HEK293T (cell line): Measurements from ENCODE around the gene ATP8A2.

Source experiments
- ARNT ChIP-seq: fragments of 450-650 bp; IDR thresholded peaks from 2 replicates; pipeline ENCODE4 v1.6.1; 2017; ENCODE audit warnings: mild to moderate bottlenecking
- BHLHE40 ChIP-seq: fragments of 450-650 bp; IDR thresholded peaks from 2 replicates; pipeline ENCODE4 v1.6.1; 2016; ENCODE audit warnings: mild to moderate bottlenecking, moderate library complexity, borderline replicate concordance
- ELF4 ChIP-seq: fragments of 450-650 bp; IDR thresholded peaks from 2 replicates; pipeline ENCODE4 v1.6.1; 2017; ENCODE audit warnings: antibody characterized with exemption
- FOXK2 ChIP-seq: fragments of 450-650 bp; IDR thresholded peaks from 2 replicates; pipeline ENCODE4 v1.6.1; 2016; ENCODE audit warnings: mild to moderate bottlenecking
- FOXM1 ChIP-seq: fragments of 450-650 bp; IDR thresholded peaks from 2 replicates; pipeline ENCODE4 v1.6.1; 2017; ENCODE audit warnings: mild to moderate bottlenecking, borderline replicate concordance
- NFRKB ChIP-seq: fragments of 450-650 bp; IDR thresholded peaks from 2 replicates; pipeline ENCODE4 v1.6.1; 2016; ENCODE audit warnings: mild to moderate bottlenecking, moderate library complexity
- PKNOX1 ChIP-seq: fragments of 450-650 bp; IDR thresholded peaks from 2 replicates; pipeline ENCODE4 v1.6.1; 2016
- SP1 ChIP-seq: fragments of 450-650 bp; IDR thresholded peaks from 2 replicates; pipeline ENCODE4 v1.6.1; 2017
- SUZ12 ChIP-seq: fragments of 450-650 bp; IDR thresholded peaks from 2 replicates; pipeline ENCODE4 v1.6.1; 2016; ENCODE audit warnings: mild to moderate bottlenecking

- no peak for TF ChIP-seq NFRKB
- no peak for TF ChIP-seq FOXK2
- no peak for TF ChIP-seq SUZ12
- TF ChIP-seq BHLHE40, result no peak
- TF ChIP-seq FOXM1, result no peak
- TF ChIP-seq ELF4, result no peak
- no peak for TF ChIP-seq ARNT
- TF ChIP-seq SP1, result no peak
- TF ChIP-seq PKNOX1, result no peak
Measured at GRCh38 chr13:25365720-25366235, 6.0 kb upstream of the ATP8A2 start.
